ENCODE results near the gene BTBD16. TPM values are rescaled to one million over a fixed set of nuclear protein-coding genes. Genes with fewer than 3 reads are reported as not detected.

Gene BTBD16
- total and polyA plus RNA-seq, 2 of the 4 experiments (the other 2 are of a cell fraction): not detected

DNA sequence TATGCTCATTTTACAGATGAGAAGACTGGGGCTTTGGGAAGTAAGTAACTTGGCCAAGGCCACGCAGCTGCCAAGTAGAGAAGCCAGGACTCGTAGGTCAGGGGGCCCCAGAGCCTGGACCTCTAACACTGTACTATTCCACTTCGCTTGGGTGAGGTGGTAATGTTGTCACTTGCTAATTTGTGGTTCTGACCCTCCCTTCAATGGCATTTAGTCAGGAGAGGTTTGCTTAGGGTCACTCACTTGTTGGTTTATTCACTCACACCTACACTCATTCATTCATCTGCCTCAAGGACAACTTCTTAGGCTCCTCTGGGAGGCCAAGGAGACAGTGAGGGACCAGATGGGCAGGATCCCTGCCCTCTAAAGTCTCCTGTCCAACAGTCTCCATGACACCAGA, 21.3 kb downstream of the BTBD16 start:
- DNase-seq (no peak), ATAC-seq (ENCODE audit: low read depth) (no peak)
- TF ChIP-seq MAZ (IDR thresholded peaks at IDR 0.05; ENCODE audit: borderline replicate concordance, low read depth, low read length) (no peak), SMC3 (IDR thresholded peaks at IDR 0.05; ENCODE audit: low read depth, low read length) (no peak), NFE2L2 (IDR thresholded peaks at IDR 0.05; ENCODE audit: low read depth, low read length) (no peak), BHLHE40 (IDR thresholded peaks at IDR 0.05; ENCODE audit: low read depth, low read length) (no peak), FOS (IDR thresholded peaks at IDR 0.05; ENCODE audit: low read depth, low read length) (no peak), POLR2A (IDR thresholded peaks at IDR 0.05; ENCODE audit: low read depth, low read length) (no peak), CEBPB (IDR thresholded peaks at IDR 0.05; ENCODE audit: low read depth, low read length) (no peak), RAD21 (IDR thresholded peaks at IDR 0.05; ENCODE audit: low read length) (no peak), RCOR1 (IDR thresholded peaks at IDR 0.05; ENCODE audit: insufficient replicate concordance, low read length) (no peak), CHD1 (IDR thresholded peaks at IDR 0.05; ENCODE audit: low read depth, low read length) (no peak), MAFK (IDR thresholded peaks at IDR 0.05; ENCODE audit: low read depth, low read length) (no peak), RFX5 (IDR thresholded peaks at IDR 0.05; ENCODE audit: low read depth, low read length) (no peak), MXI1 (IDR thresholded peaks at IDR 0.05; ENCODE audit: borderline replicate concordance, low read depth, low read length) (no peak)
- TF ChIP-seq, protein P1, sequence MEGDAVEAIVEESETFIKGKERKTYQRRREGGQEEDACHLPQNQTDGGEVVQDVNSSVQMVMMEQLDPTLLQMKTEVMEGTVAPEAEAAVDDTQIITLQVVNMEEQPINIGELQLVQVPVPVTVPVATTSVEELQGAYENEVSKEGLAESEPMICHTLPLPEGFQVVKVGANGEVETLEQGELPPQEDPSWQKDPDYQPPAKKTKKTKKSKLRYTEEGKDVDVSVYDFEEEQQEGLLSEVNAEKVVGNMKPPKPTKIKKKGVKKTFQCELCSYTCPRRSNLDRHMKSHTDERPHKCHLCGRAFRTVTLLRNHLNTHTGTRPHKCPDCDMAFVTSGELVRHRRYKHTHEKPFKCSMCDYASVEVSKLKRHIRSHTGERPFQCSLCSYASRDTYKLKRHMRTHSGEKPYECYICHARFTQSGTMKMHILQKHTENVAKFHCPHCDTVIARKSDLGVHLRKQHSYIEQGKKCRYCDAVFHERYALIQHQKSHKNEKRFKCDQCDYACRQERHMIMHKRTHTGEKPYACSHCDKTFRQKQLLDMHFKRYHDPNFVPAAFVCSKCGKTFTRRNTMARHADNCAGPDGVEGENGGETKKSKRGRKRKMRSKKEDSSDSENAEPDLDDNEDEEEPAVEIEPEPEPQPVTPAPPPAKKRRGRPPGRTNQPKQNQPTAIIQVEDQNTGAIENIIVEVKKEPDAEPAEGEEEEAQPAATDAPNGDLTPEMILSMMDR (conservative IDR thresholded peaks at IDR 0.05; ENCODE audit: low read depth, low read length): no peak
- TF ChIP-seq, protein P2, sequence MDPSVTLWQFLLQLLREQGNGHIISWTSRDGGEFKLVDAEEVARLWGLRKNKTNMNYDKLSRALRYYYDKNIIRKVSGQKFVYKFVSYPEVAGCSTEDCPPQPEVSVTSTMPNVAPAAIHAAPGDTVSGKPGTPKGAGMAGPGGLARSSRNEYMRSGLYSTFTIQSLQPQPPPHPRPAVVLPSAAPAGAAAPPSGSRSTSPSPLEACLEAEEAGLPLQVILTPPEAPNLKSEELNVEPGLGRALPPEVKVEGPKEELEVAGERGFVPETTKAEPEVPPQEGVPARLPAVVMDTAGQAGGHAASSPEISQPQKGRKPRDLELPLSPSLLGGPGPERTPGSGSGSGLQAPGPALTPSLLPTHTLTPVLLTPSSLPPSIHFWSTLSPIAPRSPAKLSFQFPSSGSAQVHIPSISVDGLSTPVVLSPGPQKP (IDR thresholded peaks at IDR 0.05; ENCODE audit: borderline replicate concordance, low read depth, low read length): no peak
- TF ChIP-seq, protein P3, sequence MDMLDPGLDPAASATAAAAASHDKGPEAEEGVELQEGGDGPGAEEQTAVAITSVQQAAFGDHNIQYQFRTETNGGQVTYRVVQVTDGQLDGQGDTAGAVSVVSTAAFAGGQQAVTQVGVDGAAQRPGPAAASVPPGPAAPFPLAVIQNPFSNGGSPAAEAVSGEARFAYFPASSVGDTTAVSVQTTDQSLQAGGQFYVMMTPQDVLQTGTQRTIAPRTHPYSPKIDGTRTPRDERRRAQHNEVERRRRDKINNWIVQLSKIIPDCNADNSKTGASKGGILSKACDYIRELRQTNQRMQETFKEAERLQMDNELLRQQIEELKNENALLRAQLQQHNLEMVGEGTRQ (IDR thresholded peaks at IDR 0.05; ENCODE audit: low read depth, low read length): no peak
- intact Hi-C loops (cut with micrococcal nuclease): no loop called here
- Histone ChIP-seq H3K4me1 (ENCODE audit: control insufficient read depth, insufficient read depth, low read length) (peaks cover 2% of the 10 kb centered on the region; the same call in 1 of the 2 replicates), H2BK15ac (ENCODE audit: low read depth, low read length) (no peak overlapping the region), H3K9me1 (ENCODE audit: insufficient read depth, low read length) (peaks cover 6% of the 10 kb centered on the region; the same call in 1 of the 2 replicates), H2BK20ac (ENCODE audit: low read depth, low read length) (no peak overlapping the region), H3K4me3 (ENCODE audit: insufficient read depth, low read depth, low read length) (no peak overlapping the region), H3K4me2 (ENCODE audit: low read depth, low read length) (no peak overlapping the region), H4K8ac (ENCODE audit: low read depth in 2 of 2, low read length in 2 of 2) (no peak overlapping the region), H2BK120ac (ENCODE audit: low read depth, low read length) (no peak overlapping the region), H4K91ac (ENCODE audit: insufficient read depth, low read depth, low read length) (no peak overlapping the region), H2AK9ac (replicated peaks; ENCODE audit: low read depth, low read length, poor library complexity) (no peak overlapping the region), H4K5ac (ENCODE audit: low read depth, low read length) (no peak overlapping the region), H3K27me3 (ENCODE audit: control insufficient read depth, insufficient read depth, low read length) (peaks cover 17% of the 10 kb centered on the region; the same call in 1 of the 2 replicates), H3K27ac (ENCODE audit: insufficient read depth, low read length) (no peak overlapping the region), H3K36me3 (ENCODE audit: control insufficient read depth, insufficient read depth, low read length) (no peaks in the 10 kb centered on the region), H3K4ac (ENCODE audit: low read depth, low read length) (no peak overlapping the region), H2BK5ac (ENCODE audit: low read depth, low read length, poor library complexity, severe bottlenecking) (no peak overlapping the region), H4K20me1 (ENCODE audit: insufficient read depth, low read length) (no peaks in the 10 kb centered on the region), H2AFZ (replicated peaks; ENCODE audit: low read length, poor library complexity) (peak overlapping the region; percentile 17), H3K23ac (ENCODE audit: low read depth, low read length) (no peak overlapping the region), H3K18ac (ENCODE audit: low read depth, low read length) (no peak overlapping the region), H3K14ac (replicated peaks; ENCODE audit: low read depth, low read length) (no peak overlapping the region), H3K9me3 (ENCODE audit: control insufficient read depth, insufficient read depth, low read length) (no peaks in the 10 kb centered on the region), H3K56ac (ENCODE audit: extremely low read depth, insufficient read depth, low read length) (no peak overlapping the region), H2AK5ac (ENCODE audit: low read depth, low read length) (no peak overlapping the region), H3K9ac (ENCODE audit: low read depth, low read length) (no peak overlapping the region), H3K79me1 (ENCODE audit: low read depth in 1 of 2, low read length in 2 of 2) (no peaks in the 10 kb centered on the region)
- dilution Hi-C loops (cut with HindIII; ENCODE audit: low sequenced_read_pairs, unreplicated experiment): no loop called here
- no TSS peak for BruUV-seq (replicated peaks)
- in situ Hi-C loops (cut with MboI; ENCODE audit: low sequenced_read_pairs): no loop called here
- ChIA-PET CTCF (no interaction called here), POLR2A (ENCODE audit: unreplicated experiment) (no interaction called here)
- WGBS, 2 experiments (ENCODE audit: extremely low coverage in 2 of 2, insufficient read length in 1 of 2): no CpG with 5 or more reads among the region's 3 CpGs

All from IMR-90 (cell line).